PFSK-1 (cell line): Measurements from ENCODE around the gene FMNL3.
"Not testable (repeated sequence)": the region's sequence is repeated elsewhere in the genome, so short reads cannot be mapped to it uniquely, and the experiment has no call there.

Experiments used
- POLR2AphosphoS5 ChIP-seq: IDR thresholded peaks from 2 replicates; pipeline ENCODE4 v1.6.1; 2012; ENCODE audit warnings: low read depth, mild to moderate bottlenecking, control low read depth, low read length, moderate library complexity
- SIN3A ChIP-seq: IDR thresholded peaks from 2 replicates; pipeline ENCODE4 v1.6.1; 2012; ENCODE audit warnings: mild to moderate bottlenecking, low read length, moderate library complexity, borderline replicate concordance; ENCODE audit not compliant: insufficient read depth
- TAF1 ChIP-seq: IDR thresholded peaks from 2 replicates; pipeline ENCODE4 v1.6.1; 2012; ENCODE audit warnings: low read length, control low read depth, borderline replicate concordance; ENCODE audit not compliant: insufficient read depth
- TF ChIP-seq, protein P1 (sequence below), 2 experiments: IDR thresholded peaks; 2 replicates each; pipeline versions ENCODE4 v1.6.1 to v1.8.0; 2011 to 2012; ENCODE audit warnings: low read depth in 2 of 2, low read length in 2 of 2, control low read depth in 1 of 2, inconsistent platforms in 1 of 2, mild to moderate bottlenecking in 1 of 2, moderate library complexity in 1 of 2; ENCODE audit not compliant: insufficient read depth in 1 of 2

DNA sequence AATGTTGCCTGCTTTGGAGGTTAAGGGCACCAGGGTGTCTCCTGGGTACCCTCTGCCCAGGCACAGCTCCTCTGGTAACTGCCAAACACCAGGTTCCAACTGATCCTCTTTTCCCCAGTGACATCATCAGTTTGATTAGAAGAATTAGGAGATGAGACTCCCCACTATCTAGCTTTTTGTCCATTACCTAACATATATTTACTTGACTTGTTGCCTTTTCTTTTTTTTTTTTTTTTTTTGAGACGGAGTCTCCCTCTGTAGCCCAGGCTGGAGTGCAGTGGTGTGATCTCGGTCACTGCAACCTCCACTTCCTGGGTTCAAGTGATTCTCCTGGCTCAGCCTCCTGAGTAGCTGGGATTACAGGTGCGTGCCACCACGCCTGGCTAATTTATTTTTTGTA, 101.7 kb downstream of the FMNL3 start, which contains the start of gene FAM186B:
- TF ChIP-seq, protein P1, sequence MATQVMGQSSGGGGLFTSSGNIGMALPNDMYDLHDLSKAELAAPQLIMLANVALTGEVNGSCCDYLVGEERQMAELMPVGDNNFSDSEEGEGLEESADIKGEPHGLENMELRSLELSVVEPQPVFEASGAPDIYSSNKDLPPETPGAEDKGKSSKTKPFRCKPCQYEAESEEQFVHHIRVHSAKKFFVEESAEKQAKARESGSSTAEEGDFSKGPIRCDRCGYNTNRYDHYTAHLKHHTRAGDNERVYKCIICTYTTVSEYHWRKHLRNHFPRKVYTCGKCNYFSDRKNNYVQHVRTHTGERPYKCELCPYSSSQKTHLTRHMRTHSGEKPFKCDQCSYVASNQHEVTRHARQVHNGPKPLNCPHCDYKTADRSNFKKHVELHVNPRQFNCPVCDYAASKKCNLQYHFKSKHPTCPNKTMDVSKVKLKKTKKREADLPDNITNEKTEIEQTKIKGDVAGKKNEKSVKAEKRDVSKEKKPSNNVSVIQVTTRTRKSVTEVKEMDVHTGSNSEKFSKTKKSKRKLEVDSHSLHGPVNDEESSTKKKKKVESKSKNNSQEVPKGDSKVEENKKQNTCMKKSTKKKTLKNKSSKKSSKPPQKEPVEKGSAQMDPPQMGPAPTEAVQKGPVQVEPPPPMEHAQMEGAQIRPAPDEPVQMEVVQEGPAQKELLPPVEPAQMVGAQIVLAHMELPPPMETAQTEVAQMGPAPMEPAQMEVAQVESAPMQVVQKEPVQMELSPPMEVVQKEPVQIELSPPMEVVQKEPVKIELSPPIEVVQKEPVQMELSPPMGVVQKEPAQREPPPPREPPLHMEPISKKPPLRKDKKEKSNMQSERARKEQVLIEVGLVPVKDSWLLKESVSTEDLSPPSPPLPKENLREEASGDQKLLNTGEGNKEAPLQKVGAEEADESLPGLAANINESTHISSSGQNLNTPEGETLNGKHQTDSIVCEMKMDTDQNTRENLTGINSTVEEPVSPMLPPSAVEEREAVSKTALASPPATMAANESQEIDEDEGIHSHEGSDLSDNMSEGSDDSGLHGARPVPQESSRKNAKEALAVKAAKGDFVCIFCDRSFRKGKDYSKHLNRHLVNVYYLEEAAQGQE (IDR thresholded peaks at IDR 0.05; ENCODE audit: insufficient read depth in 1 of 2, low read depth in 2 of 2, low read length in 2 of 2) = not testable (repeated sequence)
- not testable (repeated sequence) for TF ChIP-seq POLR2AphosphoS5, SIN3A, TAF1
